ENCODE measurements around the gene PRKRIP1. TPM values are rescaled to one million over a fixed set of nuclear protein-coding genes. Genes with fewer than 3 reads are reported as not detected.
"Not testable (repeated sequence)": the region's sequence is repeated elsewhere in the genome, so short reads cannot be mapped to it uniquely, and the experiment has no call there.

The PRKRIP1 gene
- total RNA-seq, 1 experiment from 2014 or later: 24.9 TPM

GRCh38 chr7:102471791-102472125 is 75.6 kb downstream of the PRKRIP1 start:
- no peak overlapping the region for H3K4me3 ChIP-seq (ENCODE audit: low read depth, low read length, poor library complexity, severe bottlenecking)
- intact Hi-C loops (cut with micrococcal nuclease; ENCODE audit: unreplicated experiment): no loop called here
- H3K9me3 ChIP-seq (ENCODE audit: low read depth, low read length, poor library complexity, severe bottlenecking): no peaks in the 10 kb centered on the region
- peaks cover 26% of the 10 kb centered on the region for H3K36me3 ChIP-seq (ENCODE audit: insufficient read depth, low read length, poor library complexity, severe bottlenecking)
- ChIA-PET POLR2A (ENCODE audit: low non-redundant PET) (no interaction called here), CTCF (no interaction called here)
- no peak overlapping the region for H3K27ac ChIP-seq (ENCODE audit: low read depth, low read length, poor library complexity, severe bottlenecking)
- no peaks in the 10 kb centered on the region for H3K27me3 ChIP-seq (replicated peaks; ENCODE audit: insufficient read depth, low read depth, low read length, poor library complexity)
- TF ChIP-seq, protein P1, sequence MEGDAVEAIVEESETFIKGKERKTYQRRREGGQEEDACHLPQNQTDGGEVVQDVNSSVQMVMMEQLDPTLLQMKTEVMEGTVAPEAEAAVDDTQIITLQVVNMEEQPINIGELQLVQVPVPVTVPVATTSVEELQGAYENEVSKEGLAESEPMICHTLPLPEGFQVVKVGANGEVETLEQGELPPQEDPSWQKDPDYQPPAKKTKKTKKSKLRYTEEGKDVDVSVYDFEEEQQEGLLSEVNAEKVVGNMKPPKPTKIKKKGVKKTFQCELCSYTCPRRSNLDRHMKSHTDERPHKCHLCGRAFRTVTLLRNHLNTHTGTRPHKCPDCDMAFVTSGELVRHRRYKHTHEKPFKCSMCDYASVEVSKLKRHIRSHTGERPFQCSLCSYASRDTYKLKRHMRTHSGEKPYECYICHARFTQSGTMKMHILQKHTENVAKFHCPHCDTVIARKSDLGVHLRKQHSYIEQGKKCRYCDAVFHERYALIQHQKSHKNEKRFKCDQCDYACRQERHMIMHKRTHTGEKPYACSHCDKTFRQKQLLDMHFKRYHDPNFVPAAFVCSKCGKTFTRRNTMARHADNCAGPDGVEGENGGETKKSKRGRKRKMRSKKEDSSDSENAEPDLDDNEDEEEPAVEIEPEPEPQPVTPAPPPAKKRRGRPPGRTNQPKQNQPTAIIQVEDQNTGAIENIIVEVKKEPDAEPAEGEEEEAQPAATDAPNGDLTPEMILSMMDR (conservative IDR thresholded peaks at IDR 0.05; ENCODE audit: low read depth, low read length): no peak
- no peak for TF ChIP-seq EZH2 (IDR thresholded peaks at IDR 0.05; ENCODE audit: borderline replicate concordance, low read depth, low read length, poor library complexity, severe bottlenecking)
- DNase-seq (ENCODE audit: low spot score): no peak
- no TSS peak for BruUV-seq (replicated peaks)
- H3K4me1 ChIP-seq (ENCODE audit: insufficient read depth, low read length, poor library complexity, severe bottlenecking): no peaks in the 10 kb centered on the region

DNA sequence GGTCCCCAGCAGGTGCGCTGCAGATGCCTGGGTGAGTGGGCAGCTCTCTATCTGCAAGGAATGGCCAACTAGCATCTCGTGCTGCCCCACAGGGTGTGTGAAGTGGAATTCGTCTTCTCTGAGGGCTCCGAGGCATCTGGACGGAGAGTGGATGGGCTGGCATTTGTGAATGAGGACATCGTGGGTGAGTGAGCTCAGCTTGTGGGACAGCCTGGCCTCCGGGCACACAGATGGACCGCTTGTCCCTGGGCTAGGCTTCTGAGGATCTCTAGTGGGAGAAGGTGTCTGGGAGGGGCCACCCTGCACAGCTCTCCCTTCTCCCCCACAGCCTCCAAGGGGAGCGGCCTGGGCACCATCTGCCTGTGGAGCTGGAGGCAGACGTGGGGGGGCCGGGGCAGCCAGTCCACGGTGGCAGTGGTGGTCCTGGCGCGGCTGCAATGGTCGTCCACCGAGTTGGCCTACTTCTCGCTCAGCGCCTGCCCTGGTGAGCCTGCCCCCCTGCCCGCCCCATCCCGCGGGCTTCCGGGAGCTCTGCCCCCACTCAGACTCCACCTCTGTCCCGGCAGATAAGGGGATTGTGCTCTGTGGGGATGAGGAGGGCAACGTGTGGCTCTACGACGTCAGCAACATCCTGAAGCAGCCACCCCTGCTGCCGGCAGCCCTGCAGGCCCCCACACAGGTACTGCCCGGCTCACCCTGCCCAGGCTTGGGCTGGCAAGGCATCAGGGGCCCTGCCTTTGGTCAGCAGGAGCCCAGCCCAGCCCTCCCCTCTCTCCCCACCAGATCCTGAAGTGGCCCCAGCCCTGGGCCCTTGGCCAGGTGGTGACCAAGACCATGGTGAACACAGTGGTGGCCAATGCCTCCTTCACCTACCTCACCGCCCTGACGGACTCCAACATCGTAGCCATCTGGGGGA is 76.2 kb downstream of the PRKRIP1 start:
- no peak for TF ChIP-seq EZH2 (IDR thresholded peaks at IDR 0.05; ENCODE audit: borderline replicate concordance, low read depth, low read length, poor library complexity, severe bottlenecking)
- TF ChIP-seq, protein P1 (conservative IDR thresholded peaks at IDR 0.05; ENCODE audit: low read depth, low read length): no peak
- Histone ChIP-seq H3K4me3 (ENCODE audit: low read depth, low read length, poor library complexity, severe bottlenecking) (no peak overlapping the region), H3K4me1 (ENCODE audit: insufficient read depth, low read length, poor library complexity, severe bottlenecking) (no peaks in the 10 kb centered on the region), H3K36me3 (ENCODE audit: insufficient read depth, low read length, poor library complexity, severe bottlenecking) (peaks cover 26% of the 10 kb centered on the region), H3K27ac (ENCODE audit: low read depth, low read length, poor library complexity, severe bottlenecking) (no peak overlapping the region), H3K27me3 (replicated peaks; ENCODE audit: insufficient read depth, low read depth, low read length, poor library complexity) (no peaks in the 10 kb centered on the region), H3K9me3 (ENCODE audit: low read depth, low read length, poor library complexity, severe bottlenecking) (no peaks in the 10 kb centered on the region)
- no peak for DNase-seq (ENCODE audit: low spot score)
- ChIA-PET POLR2A (ENCODE audit: low non-redundant PET) (no interaction called here), CTCF (no interaction called here)
- intact Hi-C loops (cut with micrococcal nuclease; ENCODE audit: unreplicated experiment): no loop called here
- BruUV-seq (replicated peaks): TSS peak; percentile 31

DNA sequence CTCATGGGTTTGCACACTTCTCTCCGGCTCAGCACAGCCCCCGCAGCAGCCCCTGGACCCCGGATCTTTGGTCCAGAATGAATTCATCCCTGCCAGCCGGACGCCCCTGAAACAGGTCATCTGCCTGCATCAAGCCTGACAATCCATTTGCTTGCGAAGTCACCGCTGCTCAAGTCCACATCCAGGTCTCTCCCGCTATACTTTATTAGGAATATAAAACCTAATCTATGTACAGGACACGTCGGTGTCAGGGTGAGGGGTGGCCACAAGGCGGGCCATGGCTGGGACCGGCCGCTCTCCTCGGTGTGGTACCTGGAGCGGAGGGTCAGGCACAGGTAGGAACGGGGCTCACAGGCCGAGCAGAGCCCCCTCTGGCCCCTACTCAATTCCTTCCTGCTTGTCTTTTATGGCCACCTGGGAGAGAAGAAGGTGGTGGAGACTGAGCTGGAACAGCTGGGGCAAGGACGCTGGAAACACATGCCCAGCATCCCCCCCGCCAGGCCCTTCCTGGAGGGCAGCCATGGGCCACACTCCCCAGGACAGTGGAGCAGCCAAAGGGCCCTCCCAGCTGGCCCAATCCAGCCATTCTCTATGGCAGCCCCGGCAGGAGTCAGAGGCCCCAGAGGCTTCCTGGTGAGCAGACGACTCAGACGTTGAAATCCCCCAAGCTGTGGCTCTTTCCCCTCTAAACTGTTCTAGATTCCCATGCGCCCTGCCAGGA is 77.3 kb downstream of the PRKRIP1 start:
- CTCF ChIA-PET: no interaction called here
- Histone ChIP-seq H3K4me1 (ENCODE audit: insufficient read depth, low read length, poor library complexity, severe bottlenecking) (no peaks in the 10 kb centered on the region), H3K27ac (ENCODE audit: low read depth, low read length, poor library complexity, severe bottlenecking) (peak overlapping the region; percentile 23)

DNA sequence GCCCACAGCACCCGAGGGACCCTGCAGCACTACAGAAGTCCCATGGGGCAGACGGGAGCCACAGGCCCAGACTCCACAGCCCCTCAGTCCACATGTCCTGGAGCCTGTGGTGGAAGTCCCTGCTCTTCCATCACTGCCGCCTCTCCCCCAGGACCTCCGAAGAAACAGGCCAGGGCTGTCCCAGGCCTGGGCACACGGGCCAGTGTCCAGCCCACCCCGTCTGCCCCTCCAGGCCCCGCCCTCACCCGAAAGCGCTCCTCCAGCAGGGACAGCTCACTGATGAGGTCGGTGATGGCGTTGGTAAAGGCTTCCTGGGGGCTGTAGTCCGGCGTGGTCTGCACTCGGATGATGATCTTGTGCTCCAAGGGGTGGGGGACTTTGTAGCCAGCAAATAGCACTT is 78.0 kb downstream of the PRKRIP1 start:
- peaks cover 23% of the 10 kb centered on the region for H3K36me3 ChIP-seq (ENCODE audit: insufficient read depth, low read length, poor library complexity, severe bottlenecking)
- POLR2A ChIA-PET (ENCODE audit: low non-redundant PET); BruUV-seq (replicated peaks); CTCF ChIA-PET; H3K9me3 ChIP-seq (ENCODE audit: low read depth, low read length, poor library complexity, severe bottlenecking); H3K27ac ChIP-seq (ENCODE audit: low read depth, low read length, poor library complexity, severe bottlenecking); intact Hi-C loops (cut with micrococcal nuclease; ENCODE audit: unreplicated experiment); H3K4me3 ChIP-seq (ENCODE audit: low read depth, low read length, poor library complexity, severe bottlenecking); H3K4me1 ChIP-seq (ENCODE audit: insufficient read depth, low read length, poor library complexity, severe bottlenecking); H3K27me3 ChIP-seq (replicated peaks; ENCODE audit: insufficient read depth, low read depth, low read length, poor library complexity); DNase-seq (ENCODE audit: low spot score): not testable (repeated sequence)

More for the DNA sequence above, 77.3 kb downstream of the PRKRIP1 start:
- H3K4me3 ChIP-seq (ENCODE audit: low read depth, low read length, poor library complexity, severe bottlenecking): no peak overlapping the region
- TF ChIP-seq EZH2 (IDR thresholded peaks at IDR 0.05; ENCODE audit: borderline replicate concordance, low read depth, low read length, poor library complexity, severe bottlenecking): no peak
- TF ChIP-seq, protein P1 (conservative IDR thresholded peaks at IDR 0.05; ENCODE audit: low read depth, low read length): no peak
- DNase-seq (ENCODE audit: low spot score): no peak
- H3K36me3 ChIP-seq (ENCODE audit: insufficient read depth, low read length, poor library complexity, severe bottlenecking): peaks cover 23% of the 10 kb centered on the region
- H3K9me3 ChIP-seq (ENCODE audit: low read depth, low read length, poor library complexity, severe bottlenecking): no peaks in the 10 kb centered on the region
- intact Hi-C loops (cut with micrococcal nuclease; ENCODE audit: unreplicated experiment): no loop called here
- POLR2A ChIA-PET (ENCODE audit: low non-redundant PET): no interaction called here
- BruUV-seq (replicated peaks): no TSS peak
- H3K27me3 ChIP-seq (replicated peaks; ENCODE audit: insufficient read depth, low read depth, low read length, poor library complexity): no peaks in the 10 kb centered on the region

DNA sequence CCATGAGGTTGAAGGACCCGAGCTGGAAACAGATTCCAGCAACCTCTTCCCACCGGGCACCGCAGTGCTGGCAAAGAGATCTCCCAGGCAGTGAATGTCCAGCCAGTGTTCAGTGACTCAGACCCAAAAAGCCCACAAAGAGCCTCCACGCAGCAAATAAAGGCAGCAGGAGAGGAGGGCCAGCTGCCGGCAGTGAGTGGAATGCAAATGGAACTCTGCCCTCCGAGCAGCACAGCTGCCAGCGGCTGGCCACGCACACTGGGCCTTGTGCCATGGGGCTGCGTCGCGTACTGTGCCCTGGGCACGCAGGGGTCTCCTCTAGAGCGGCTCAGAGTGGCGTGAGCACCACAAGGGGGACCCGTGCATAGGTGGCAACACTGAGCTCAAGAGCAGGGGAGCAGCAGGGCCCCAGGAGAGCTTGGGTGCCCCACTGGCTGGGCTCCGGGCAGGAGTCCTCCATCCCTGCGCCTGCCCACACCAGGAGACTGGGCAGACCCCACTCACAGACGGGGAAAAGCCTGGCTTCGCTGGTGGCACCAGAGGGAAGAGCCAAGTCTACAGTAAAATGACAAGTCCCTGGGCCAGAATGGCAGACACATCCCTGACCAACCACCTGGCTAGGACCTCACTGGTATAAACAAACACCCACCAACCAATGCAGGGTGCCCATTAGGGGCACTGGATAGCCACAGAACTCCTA is 78.7 kb downstream of the PRKRIP1 start:
- peaks cover 16% of the 10 kb centered on the region for H3K36me3 ChIP-seq (ENCODE audit: insufficient read depth, low read length, poor library complexity, severe bottlenecking)
- H3K27me3 ChIP-seq (replicated peaks; ENCODE audit: insufficient read depth, low read depth, low read length, poor library complexity); BruUV-seq (replicated peaks); intact Hi-C loops (cut with micrococcal nuclease; ENCODE audit: unreplicated experiment); POLR2A ChIA-PET (ENCODE audit: low non-redundant PET); H3K9me3 ChIP-seq (ENCODE audit: low read depth, low read length, poor library complexity, severe bottlenecking); H3K4me1 ChIP-seq (ENCODE audit: insufficient read depth, low read length, poor library complexity, severe bottlenecking); H3K27ac ChIP-seq (ENCODE audit: low read depth, low read length, poor library complexity, severe bottlenecking); H3K4me3 ChIP-seq (ENCODE audit: low read depth, low read length, poor library complexity, severe bottlenecking); DNase-seq (ENCODE audit: low spot score); CTCF ChIA-PET: not testable (repeated sequence)

All from A673 (cell line).